GM12874 (cell line): ENCODE data around the gene ZNF729.

Source experiments
- TF ChIP-seq, protein P1 (sequence below): IDR thresholded peaks from 2 replicates; pipeline ENCODE4 v1.5.1; 2011; ENCODE audit warnings: low read depth, mild to moderate bottlenecking, control low read depth, low read length, moderate library complexity; ENCODE audit not compliant: insufficient read depth

ZNF729 gene

DNA sequence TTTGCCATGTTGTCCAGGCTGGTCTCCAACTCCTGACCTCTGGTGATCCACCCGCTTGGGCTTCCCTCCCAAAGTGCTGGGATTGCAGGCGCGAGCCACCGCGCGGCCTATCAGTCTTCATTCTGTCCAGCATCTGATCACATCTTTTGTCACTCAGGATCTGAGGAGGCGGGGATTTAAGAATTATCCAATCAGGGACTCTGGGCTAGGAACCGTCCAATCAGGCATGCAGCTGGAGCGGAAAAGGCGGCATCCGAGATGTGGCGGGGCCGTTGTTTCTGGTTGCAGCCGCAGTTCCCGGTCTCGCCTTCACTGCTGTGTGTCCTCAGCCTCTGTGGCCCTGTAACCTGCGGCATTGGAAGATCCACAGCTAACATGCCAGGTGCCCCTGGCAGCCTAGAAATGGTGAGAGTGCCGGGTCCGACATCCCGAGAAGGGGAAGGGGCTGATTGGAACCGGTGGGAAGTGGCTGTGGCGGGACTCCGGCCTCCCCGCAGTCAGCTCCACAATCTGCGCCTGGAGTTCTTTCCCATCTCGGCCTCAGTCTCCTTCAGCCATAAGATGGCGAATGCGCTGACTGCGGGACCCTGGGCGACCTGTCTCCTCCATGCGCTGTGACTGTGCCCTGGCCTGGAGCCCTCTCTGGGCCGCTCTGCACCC, at the start of gene ZNF729:
ZNF729 (plus strand) TSS at position 291 of the 660 bp plus-strand sequence; CDS start at position 376, 85 bp downstream.
- TF ChIP-seq, protein P1, sequence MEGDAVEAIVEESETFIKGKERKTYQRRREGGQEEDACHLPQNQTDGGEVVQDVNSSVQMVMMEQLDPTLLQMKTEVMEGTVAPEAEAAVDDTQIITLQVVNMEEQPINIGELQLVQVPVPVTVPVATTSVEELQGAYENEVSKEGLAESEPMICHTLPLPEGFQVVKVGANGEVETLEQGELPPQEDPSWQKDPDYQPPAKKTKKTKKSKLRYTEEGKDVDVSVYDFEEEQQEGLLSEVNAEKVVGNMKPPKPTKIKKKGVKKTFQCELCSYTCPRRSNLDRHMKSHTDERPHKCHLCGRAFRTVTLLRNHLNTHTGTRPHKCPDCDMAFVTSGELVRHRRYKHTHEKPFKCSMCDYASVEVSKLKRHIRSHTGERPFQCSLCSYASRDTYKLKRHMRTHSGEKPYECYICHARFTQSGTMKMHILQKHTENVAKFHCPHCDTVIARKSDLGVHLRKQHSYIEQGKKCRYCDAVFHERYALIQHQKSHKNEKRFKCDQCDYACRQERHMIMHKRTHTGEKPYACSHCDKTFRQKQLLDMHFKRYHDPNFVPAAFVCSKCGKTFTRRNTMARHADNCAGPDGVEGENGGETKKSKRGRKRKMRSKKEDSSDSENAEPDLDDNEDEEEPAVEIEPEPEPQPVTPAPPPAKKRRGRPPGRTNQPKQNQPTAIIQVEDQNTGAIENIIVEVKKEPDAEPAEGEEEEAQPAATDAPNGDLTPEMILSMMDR, result no peak

GRCh38 chr19:22256856-22257255, 29.4 kb upstream of the ZNF729 start:
- TF ChIP-seq, protein P1, result no peak

DNA sequence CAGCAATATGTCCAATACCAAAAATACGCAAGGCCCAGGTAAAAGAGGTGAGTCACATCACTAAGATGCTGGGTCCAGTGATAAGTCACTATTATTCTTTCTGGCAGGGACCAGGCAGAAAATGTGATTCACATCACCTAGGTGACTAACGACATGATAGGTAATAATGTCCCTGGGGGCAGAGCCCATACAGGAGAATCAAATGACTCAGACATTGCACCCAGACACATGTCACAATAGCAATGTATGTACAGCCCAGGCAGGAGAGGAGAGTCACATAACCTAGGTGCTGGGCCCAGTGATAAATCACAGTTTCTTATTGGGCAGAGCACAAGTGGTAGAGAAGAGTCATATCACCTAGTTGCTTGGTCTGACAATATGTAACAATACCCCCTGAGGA, 28.9 kb upstream of the ZNF729 start:
- TF ChIP-seq, protein P1, result no peak

GRCh38 chr19:22257916-22258315, 28.3 kb upstream of the ZNF729 start:
- TF ChIP-seq, protein P1, result no peak

- TF ChIP-seq, protein P1, result no peak
Measured at GRCh38 chr19:22260499-22260898, 25.7 kb upstream of the ZNF729 start.

- TF ChIP-seq, protein P1, result no peak
Measured at GRCh38 chr19:22261596-22261995, 24.6 kb upstream of the ZNF729 start.

GRCh38 chr19:22263121-22263520, 23.1 kb upstream of the ZNF729 start:
- TF ChIP-seq, protein P1, result no peak
